ENCODE data around the gene GPR156. TPM values are rescaled to one million over a fixed set of nuclear protein-coding genes. Genes with fewer than 3 reads are reported as not detected.

The GPR156 gene
- total RNA-seq, 1 experiment from 2014 or later, result not detected

- in situ Hi-C loops (cut with HindIII; ENCODE audit: low pct_unique_long_range_greater_than_20kb, low sequenced_read_pairs), result no loop called here
- DNase-seq (ENCODE audit: low read depth), result no peak
Measured at GRCh38 chr3:120204338-120204737, 80.7 kb downstream of the GPR156 start.

GRCh38 chr3:120203621-120204020, 81.4 kb downstream of the GPR156 start:
- in situ Hi-C loops (cut with HindIII; ENCODE audit: low pct_unique_long_range_greater_than_20kb, low sequenced_read_pairs), result no loop called here
- no peak for DNase-seq (ENCODE audit: low read depth)

DNA sequence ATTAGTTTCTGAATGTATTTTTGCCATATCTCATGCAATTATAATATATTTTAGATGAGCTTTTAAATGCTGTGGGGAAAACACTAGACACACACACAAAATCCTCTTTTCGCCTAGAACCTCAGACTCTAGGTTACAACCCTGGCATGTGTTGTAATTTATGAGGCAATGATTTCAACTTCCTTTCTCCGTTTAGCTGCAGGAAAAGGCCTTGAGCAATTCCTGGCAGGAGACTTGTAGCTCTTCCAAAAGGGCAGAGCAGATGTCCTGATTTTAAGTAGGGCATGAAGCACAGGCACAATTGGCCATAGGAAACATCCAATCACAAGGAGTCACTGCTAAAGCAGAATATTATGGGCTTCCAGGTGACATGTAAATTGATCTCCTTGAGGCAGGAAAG, 82.0 kb downstream of the GPR156 start:
- in situ Hi-C loops (cut with HindIII; ENCODE audit: low pct_unique_long_range_greater_than_20kb, low sequenced_read_pairs), result no loop called here
- no peak for DNase-seq (ENCODE audit: low read depth)

DNA sequence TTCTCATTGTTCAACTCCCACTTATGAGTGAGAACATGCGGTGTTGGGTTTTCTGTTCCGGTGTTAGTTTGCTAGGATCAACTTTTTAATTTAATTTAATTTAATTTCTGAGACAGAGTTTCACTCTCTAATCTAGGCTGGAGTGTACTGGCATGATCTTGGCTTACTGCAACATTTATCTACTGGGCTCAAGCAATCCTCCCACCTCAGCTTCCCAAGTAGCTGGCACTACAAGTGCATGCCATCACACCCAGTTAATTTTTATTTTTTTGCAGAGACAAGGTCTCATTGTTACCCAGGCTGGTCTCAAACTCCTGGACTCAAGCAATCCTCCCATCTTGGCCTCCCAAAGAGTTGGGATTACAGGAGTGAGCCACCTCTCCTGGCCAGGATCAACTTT, 82.7 kb downstream of the GPR156 start:
- DNase-seq (ENCODE audit: low read depth), result no peak
- in situ Hi-C loops (cut with HindIII; ENCODE audit: low pct_unique_long_range_greater_than_20kb, low sequenced_read_pairs), result no loop called here

DNA sequence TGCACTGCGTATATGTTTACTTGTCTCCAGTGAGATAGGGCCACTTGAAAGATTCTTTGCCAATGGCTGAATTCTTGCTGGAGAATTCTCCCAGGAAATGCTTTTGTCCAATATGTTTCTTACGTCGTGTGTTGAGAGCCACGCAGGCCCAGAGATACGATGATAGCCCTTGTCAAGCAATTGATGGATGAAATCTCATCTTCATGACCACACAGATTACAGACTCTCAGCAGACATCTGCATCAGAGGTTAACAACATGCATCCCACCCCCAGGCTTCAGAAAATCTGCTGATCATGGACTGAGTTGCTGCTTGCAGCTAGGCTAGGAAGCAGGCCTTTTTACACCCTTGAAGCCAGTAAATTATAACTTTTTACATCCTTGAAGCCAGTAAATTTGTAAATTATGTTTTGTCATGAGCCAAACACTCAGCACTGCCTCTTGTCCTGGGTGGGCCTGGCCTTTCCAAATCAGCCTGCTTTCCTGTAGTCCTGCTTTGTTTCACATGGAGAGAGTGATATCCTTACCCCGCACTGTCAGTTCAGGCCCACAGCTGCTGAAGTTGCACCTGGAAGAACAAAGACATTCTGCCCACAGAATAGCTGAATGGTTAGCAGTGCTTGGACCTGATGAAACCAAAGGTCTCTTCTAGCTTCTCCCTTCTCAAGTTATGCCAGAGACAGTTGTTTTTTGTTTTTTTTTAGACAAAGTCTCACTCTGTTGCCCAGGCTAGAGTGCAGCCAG, 84.4 kb downstream of the GPR156 start:
- in situ Hi-C loops (cut with HindIII; ENCODE audit: low pct_unique_long_range_greater_than_20kb, low sequenced_read_pairs), result no loop called here
- no peak for DNase-seq (ENCODE audit: low read depth)

- peak; percentile 43 for DNase-seq (ENCODE audit: low read depth)
- in situ Hi-C loops (cut with HindIII; ENCODE audit: low pct_unique_long_range_greater_than_20kb, low sequenced_read_pairs), result no loop called here
Measured at GRCh38 chr3:120198305-120198878, 86.6 kb downstream of the GPR156 start.

DNA sequence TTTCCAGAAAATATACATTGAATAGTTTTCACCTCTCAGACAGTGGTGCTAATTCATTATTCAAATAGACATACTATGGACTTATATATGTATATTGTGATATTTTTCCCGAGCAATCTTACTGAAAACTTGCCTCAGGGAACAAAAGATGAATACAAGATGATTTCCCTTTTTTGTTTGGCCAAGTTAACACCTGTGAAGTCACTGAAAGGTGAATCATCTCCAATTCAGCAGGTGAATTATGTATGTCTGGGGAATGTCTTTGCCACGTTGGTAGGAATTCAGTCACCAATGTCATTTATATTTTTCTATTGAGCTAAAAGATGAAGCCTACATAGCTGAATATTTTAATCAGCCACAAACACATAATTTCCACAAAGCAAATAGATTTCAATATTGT, 88.2 kb downstream of the GPR156 start:
- no peak for DNase-seq (ENCODE audit: low read depth)
- in situ Hi-C loops (cut with HindIII; ENCODE audit: low pct_unique_long_range_greater_than_20kb, low sequenced_read_pairs), result no loop called here

DNA sequence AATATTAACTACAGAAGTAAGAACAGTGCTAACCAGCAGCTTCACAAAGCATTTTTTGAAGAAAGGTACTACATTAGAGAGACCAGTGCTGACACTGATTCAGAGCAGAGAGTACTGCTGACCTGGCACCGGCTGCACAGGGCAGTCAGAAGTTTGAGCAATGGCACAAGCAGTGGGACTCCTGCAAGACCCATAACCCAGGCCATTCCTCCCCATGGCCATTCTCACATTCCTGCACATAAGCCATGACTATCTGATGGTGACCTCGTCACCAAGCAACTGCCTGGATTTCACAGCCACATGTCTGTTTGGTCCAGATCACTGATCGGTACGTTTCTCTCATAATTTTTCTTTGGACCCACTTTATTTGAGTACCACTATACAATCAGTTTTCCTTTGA, 88.7 kb downstream of the GPR156 start:
- in situ Hi-C loops (cut with HindIII; ENCODE audit: low pct_unique_long_range_greater_than_20kb, low sequenced_read_pairs), result no loop called here
- no peak for DNase-seq (ENCODE audit: low read depth)

DNA sequence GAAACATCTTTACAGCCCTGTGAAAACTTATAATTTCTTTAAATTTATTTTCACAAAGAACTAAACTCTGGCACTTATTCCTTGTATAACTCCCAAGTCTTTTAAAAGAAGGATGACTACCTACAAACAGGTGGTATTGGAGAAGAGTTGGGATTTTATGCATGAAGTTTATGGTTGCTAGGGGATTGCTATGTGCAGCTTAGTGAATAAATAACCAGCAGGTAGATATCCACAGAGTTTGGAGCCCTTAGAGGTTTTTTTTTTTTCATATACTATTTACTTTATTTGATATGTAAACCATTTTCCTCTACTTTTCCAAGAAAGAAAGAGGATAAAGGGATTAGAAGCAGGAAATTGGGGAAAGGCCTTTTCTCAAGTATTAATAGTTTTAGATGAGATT, 91.5 kb downstream of the GPR156 start:
- in situ Hi-C loops (cut with HindIII; ENCODE audit: low pct_unique_long_range_greater_than_20kb, low sequenced_read_pairs), result no loop called here

GRCh38 chr3:120192579-120192978, 92.4 kb downstream of the GPR156 start:
- no peak for DNase-seq (ENCODE audit: low read depth)
- in situ Hi-C loops (cut with HindIII; ENCODE audit: low pct_unique_long_range_greater_than_20kb, low sequenced_read_pairs), result no loop called here

More for the DNA sequence above, 91.5 kb downstream of the GPR156 start:
- DNase-seq (ENCODE audit: low read depth), result no peak

DNA sequence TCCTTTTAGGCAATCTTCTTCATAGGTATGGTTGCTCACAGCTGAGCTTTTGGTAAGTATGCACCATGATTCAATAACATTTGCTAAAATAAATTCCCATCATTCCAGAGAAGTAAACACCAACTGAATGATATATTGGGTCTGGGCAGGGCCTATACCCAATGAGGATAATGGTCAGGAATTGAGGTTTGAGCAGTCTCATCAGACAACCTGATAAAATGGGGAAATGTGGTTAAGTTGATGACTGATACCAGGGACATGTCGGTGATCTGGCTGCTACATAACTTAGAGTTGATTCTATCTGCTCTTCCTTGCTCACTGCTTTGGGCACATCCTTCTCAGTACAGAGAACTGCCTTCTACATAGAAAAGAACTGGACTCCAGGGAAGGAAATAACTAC, 92.9 kb downstream of the GPR156 start:
- in situ Hi-C loops (cut with HindIII; ENCODE audit: low pct_unique_long_range_greater_than_20kb, low sequenced_read_pairs), result no loop called here
- no peak for DNase-seq (ENCODE audit: low read depth)

DNA sequence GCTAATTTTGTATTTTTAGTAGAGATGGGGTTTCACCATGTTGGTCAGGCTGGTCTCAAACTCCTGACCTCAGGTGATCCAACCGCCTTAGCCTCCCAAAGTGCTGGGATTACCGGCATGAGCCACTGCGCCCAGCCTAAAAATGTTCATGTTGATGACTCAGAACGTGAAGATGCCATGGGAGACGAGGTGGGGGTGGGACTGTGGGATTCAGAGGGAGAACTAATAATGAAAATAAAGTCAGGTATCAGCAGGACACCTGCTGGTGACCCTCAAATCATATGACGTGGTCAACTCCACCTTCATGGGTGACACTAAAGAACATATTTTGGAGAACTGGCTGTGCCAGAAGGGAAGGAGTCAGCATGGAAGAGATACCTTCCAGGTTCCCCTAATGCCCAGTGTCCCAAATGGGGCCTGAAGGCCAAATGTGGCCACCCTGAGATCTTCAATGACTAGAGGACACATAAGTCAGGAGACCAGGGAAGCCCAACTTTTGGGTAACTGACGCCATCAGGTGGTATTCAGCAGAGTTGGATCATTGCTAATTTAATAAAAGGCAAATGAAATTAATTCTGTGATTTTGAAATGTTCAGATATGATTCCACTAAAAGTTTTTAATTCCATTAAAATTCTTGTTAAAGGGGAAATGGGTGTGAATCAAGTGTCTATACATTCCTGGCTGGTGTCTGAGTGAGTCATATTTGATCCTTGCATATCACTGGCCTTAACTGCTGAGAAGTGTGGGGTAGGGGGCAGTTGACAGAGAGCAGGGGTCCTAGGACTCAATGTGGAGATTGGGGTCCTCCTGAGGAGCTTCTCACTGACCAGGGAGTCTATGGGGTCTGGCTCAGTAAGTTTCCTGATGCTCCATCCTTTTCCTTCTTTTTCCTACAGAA, 102.2 kb downstream of the GPR156 start:
- DNase-seq (ENCODE audit: low read depth), result no peak
- in situ Hi-C loops (cut with HindIII; ENCODE audit: low pct_unique_long_range_greater_than_20kb, low sequenced_read_pairs), result no loop called here

GRCh38 chr3:120181632-120182031, 103.4 kb downstream of the GPR156 start:
- in situ Hi-C loops (cut with HindIII; ENCODE audit: low pct_unique_long_range_greater_than_20kb, low sequenced_read_pairs), result no loop called here
- DNase-seq (ENCODE audit: low read depth), result no peak

DNA sequence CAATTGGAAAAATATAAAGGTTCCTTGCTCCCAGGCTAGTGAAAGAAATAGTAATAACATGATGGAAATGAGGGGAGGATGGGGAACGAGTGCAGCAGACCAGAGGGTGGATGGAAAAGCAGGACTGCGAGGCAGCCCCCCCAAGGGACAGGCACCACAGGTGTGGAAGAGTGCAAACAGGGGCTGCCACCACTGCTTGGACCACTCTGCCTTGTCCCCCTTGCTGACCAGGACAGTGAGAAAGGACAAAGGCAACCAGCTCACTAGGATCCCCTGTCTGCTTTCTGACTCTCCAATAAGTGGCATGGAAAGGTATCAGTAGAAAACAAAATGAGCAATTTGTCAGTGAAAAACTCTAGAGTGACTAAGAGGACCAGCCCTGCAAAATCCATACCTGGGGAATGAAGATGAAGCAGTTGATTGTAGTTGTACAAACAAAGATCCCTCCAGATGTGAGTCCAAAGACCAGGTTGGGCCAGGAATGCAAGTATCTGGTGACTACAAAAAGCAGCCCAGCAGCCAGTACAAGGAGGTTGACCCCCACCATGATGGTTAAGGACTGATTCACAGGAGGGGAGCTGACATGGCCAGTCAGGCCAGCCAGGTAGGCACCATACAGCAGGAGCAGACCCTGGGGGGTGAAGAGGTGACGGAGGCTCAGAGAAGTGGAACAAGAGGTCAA, 104.2 kb downstream of the GPR156 start:
- in situ Hi-C loops (cut with HindIII; ENCODE audit: low pct_unique_long_range_greater_than_20kb, low sequenced_read_pairs), result no loop called here
- no peak for DNase-seq (ENCODE audit: low read depth)

DNA sequence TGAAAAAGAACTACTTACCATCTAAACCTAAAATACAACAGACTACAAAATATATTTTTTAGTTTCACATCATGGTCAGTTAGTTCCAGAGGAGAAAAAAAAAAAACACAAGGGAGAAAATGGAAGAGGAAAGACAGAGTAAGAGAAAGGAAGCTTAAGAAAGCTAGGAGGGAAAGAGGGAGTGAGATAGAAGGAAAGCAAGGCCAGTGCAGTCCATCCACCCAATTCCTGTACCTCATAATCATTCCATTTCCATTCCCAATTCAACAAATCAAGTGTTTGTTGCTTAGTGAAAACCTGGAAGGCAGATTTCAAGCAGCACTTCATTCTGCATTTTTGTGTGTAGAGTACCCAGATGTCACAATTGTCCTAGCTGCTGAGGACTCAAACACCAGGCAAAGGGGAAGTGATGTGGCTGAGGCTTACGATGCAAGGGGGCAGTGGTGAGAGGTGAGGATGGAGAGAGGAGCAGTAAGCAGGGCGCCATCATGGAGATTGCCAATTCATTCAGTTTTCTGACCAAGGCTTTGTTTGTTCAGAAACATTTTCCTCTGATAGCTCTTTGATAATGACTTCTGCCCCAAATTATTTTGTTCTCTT, 107.2 kb downstream of the GPR156 start:
- in situ Hi-C loops (cut with HindIII; ENCODE audit: low pct_unique_long_range_greater_than_20kb, low sequenced_read_pairs), result no loop called here

GRCh38 chr3:120177151-120177550, 107.9 kb downstream of the GPR156 start:
- DNase-seq (ENCODE audit: low read depth), result peak; percentile 58
- in situ Hi-C loops (cut with HindIII; ENCODE audit: low pct_unique_long_range_greater_than_20kb, low sequenced_read_pairs), result no loop called here

More for the DNA sequence above, 107.2 kb downstream of the GPR156 start:
- DNase-seq (ENCODE audit: low read depth), result no peak

GRCh38 chr3:120174811-120175539, 110.0 kb downstream of the GPR156 start:
- DNase-seq (ENCODE audit: low read depth), result no peak
- in situ Hi-C loops (cut with HindIII; ENCODE audit: low pct_unique_long_range_greater_than_20kb, low sequenced_read_pairs), result no loop called here

Data from Caki2 (cell line).